ENCODE data around the gene RBM44.

Gene RBM44

GRCh38 chr2:237886685-237887481 lies 88.3 kb downstream of the RBM44 start:
- DNase-seq, result no peak

GRCh38 chr2:237888389-237888788 lies 89.8 kb downstream of the RBM44 start:
- no peak for DNase-seq

- no peak for DNase-seq
Measured at GRCh38 chr2:237889016-237889415, 90.4 kb downstream of the RBM44 start.

GRCh38 chr2:237889811-237890210 lies 91.2 kb downstream of the RBM44 start:
- no peak for DNase-seq

All from right kidney (tissue), 1 donor.